ENCODE measurements around the gene ABLIM2.

GRCh38 chr4:8005814-8006215, 152.8 kb downstream of the ABLIM2 start:
- no peak for TF ChIP-seq NPAS2 (CRISPR knock-in tag; IDR thresholded peaks at IDR 0.05; ENCODE audit: borderline replicate concordance)
- TF ChIP-seq JUN (IDR thresholded peaks at IDR 0.05): no peak
- no peak for TF ChIP-seq CTCF (IDR thresholded peaks at IDR 0.05)
- TF ChIP-seq HMGXB4 (CRISPR knock-in tag; IDR thresholded peaks at IDR 0.05; ENCODE audit: borderline replicate concordance): no peak
- no peak for TF ChIP-seq RCOR1 (IDR thresholded peaks at IDR 0.05; ENCODE audit: low read depth, low read length)
- no peak for TF ChIP-seq POLR2A (IDR thresholded peaks at IDR 0.05; ENCODE audit: low read length)
- no peak for TF ChIP-seq FOSL2 (IDR thresholded peaks at IDR 0.05)
- no peak for TF ChIP-seq FOSL2 (CRISPR knock-in tag; IDR thresholded peaks at IDR 0.05)
- TF ChIP-seq EP300 (IDR thresholded peaks at IDR 0.05): no peak
- TF ChIP-seq REST (IDR thresholded peaks at IDR 0.05): no peak
- no peak for TF ChIP-seq JUNB (IDR thresholded peaks at IDR 0.05)
- no peak for TF ChIP-seq MAX (IDR thresholded peaks at IDR 0.05)
- TF ChIP-seq ELK1 (IDR thresholded peaks at IDR 0.05; ENCODE audit: low read depth, low read length): no peak
